ENCODE results near the gene SLC24A4.

The SLC24A4 gene

GRCh38 chr14:92484132-92484823 lies 161.3 kb downstream of the SLC24A4 start:
- peak; percentile 11 for DNase-seq

GRCh38 chr14:92486881-92487280 lies 163.9 kb downstream of the SLC24A4 start:
- DNase-seq: no peak

GRCh38 chr14:92487513-92488133 lies 164.7 kb downstream of the SLC24A4 start:
- no peak for DNase-seq

GRCh38 chr14:92489394-92490238 lies 166.7 kb downstream of the SLC24A4 start:
- no peak for DNase-seq

- no peak for DNase-seq
Observed at GRCh38 chr14:92490239-92490959, 167.4 kb downstream of the SLC24A4 start.

- DNase-seq: no peak
Observed at GRCh38 chr14:92491782-92492181, 168.8 kb downstream of the SLC24A4 start.

- DNase-seq: no peak
Observed at GRCh38 chr14:92492258-92492657, 169.3 kb downstream of the SLC24A4 start.

- DNase-seq: no peak
Observed at GRCh38 chr14:92493024-92493423, 170.1 kb downstream of the SLC24A4 start.

GRCh38 chr14:92493492-92493891 lies 170.5 kb downstream of the SLC24A4 start:
- DNase-seq: no peak

- DNase-seq: no peak
Observed at GRCh38 chr14:92494512-92494911, 171.5 kb downstream of the SLC24A4 start.

- DNase-seq: no peak
Observed at GRCh38 chr14:92495027-92495426, 172.1 kb downstream of the SLC24A4 start.

GRCh38 chr14:92496191-92496857 lies 173.4 kb downstream of the SLC24A4 start:
- DNase-seq: peak; percentile 16

GRCh38 chr14:92497391-92497790 lies 174.4 kb downstream of the SLC24A4 start:
- peak; percentile 6 for DNase-seq

GRCh38 chr14:92499234-92499633 lies 176.3 kb downstream of the SLC24A4 start:
- DNase-seq: peak; percentile 13

- peak; percentile 15 for DNase-seq
Observed at GRCh38 chr14:92500491-92500941, 177.6 kb downstream of the SLC24A4 start.

GRCh38 chr14:92501891-92502351 lies 179.0 kb downstream of the SLC24A4 start:
- no peak for DNase-seq

- DNase-seq: no peak
Observed at GRCh38 chr14:92502541-92503286, 179.7 kb downstream of the SLC24A4 start.

- DNase-seq: no peak
Observed at GRCh38 chr14:92503756-92504491, 181.0 kb downstream of the SLC24A4 start.

- DNase-seq: no peak
Observed at GRCh38 chr14:92505826-92506225, 182.9 kb downstream of the SLC24A4 start.

GRCh38 chr14:92506231-92506630 lies 183.3 kb downstream of the SLC24A4 start:
- DNase-seq: no peak

Measured in stimulated activated CD8-positive, alpha-beta memory T cell treated with anti-CD3 and anti-CD28 coated beads, Interleukin-4, amount 100 ng/mL, for 48 hours (primary cell).